Hematopoietic multipotent progenitor cell treated with erythropoietin and hydrocortisone succinate and interleukin-3 and kit ligand, for 4 days (in vitro differentiated cells): ENCODE measurements around the gene FLNA.
"Not testable (repeated sequence)": the region's sequence is repeated elsewhere in the genome, so short reads cannot be mapped to it uniquely, and the experiment has no call there.

Experiments used
- DNase-seq: peaks from one replicate; pipeline ENCODE4 v3.0.0-alpha.2; 2015

The FLNA gene

DNA sequence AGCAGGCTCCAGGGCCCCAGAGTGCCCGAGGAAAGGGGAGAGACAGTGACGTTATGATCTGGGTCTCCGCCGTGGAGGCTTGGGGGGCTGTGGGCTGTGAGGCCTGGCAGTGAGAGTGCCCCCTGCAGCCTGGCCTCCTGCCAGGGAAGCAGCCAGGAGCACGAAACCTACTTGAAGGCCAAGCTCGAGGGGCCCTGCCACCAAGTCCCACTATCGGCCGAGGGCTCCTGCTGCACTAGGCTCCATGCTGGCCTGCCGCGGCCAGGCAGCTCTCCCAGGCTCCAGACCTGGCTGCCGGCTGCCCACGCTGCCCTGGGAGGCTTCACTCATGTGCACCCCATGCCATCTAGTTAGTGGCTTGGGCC, 18.7 kb downstream of the FLNA start:
- no peak for DNase-seq

DNA sequence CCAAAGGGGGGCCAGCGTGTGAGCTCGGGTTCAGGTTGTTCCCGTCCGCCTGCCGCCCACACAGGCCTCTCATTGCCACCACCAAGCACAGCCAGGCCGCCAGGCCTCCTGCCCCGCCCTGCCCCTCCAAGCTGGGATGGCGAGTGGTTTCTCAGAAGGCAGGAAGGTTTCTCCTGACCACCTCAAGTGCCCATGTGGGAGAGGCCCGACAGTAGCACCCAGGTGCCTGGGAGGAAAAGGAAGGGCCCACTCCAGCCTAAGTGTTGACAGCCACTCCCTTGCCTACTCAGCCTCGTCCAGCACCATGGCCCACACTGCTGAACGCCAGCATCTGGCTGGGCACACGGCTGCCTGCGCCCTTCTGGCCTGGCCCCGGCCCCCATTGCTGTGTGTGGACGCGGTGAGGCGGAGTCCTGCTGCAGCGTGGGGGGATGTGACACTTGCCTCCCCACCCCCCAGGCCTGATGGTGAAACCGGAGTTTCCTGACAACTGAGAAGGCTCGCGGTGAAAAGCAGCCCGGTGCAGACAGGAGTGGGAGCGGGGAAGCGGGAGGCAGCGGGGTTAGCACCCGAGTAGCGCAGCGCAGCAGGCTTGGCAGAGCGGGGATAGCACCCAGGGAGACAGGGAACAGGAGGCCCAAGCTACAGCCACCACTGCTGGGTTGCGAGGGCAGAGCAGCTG, 19.2 kb downstream of the FLNA start:
- no peak for DNase-seq

DNA sequence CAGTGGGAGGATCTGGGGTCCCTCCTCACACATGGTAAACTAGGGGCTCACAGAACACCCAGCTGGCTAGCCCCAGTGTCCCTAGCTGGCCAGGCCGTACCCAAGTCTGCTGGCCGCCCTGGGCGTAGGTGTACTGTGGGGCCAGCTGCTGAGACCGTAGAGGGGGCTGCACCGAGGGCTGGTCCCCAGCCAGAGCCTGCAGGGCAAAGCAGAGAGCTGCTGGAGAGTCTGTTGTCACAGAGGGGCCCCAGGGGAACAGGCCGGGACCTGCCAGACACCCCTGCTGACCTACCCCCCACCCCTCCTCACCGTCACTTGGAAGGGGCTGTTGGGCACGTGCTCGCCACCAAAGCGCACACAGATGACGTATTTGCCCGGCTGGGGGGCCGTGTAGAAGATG, 19.9 kb downstream of the FLNA start:
- no peak for DNase-seq

DNA sequence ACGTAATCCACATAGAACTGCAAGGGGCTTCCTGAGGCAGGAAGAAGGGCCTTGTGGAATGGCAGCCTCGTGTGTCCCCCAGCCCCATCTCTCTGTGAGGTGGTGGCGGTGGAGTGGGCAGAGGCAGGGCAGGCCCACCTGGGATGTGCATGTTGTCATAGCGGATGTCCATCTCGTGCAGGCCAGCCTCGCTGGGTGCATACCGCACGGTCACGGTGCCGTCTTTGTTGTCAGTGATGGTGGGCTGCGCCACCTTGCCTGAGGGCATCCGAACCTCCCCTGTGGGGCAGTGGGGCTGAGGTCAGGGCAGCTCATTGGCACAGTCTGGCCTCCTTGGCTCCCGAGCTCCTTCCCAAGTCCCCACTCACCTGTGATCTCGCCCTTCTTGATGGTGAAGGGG, 20.4 kb downstream of the FLNA start:
- DNase-seq: no peak

DNA sequence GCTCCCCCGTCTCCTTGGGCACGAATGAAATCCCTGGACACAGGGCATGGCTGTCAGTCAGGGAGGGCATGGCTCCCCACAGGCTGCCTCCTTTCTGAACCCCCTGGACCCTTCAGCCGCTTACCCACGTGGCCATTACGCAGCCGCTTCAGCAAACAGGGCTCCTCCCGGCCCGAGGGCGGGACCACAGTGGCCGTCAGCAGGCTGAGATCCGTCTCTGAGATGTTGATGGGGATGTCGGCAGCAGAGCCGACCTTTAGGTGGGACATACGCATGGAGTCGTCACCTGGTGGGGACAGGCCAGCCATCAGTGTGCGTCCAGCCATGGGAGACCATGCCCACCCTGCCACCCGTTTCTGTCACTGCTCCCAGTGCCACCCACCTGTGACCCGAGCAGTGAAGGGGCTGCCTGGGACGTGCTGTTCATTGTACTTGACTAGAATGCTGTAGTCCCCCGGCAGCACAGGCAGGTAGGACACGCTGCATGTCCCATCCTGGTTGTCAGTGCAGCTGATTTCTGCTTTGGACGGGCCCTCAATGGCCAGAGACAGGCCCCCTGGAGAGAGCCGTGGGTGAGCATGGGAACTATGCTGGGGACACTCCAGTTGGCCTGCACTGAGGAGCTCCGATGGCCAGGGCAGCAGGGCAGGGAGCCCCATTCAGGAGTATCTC, 21.1 kb downstream of the FLNA start:
- no peak for DNase-seq

DNA sequence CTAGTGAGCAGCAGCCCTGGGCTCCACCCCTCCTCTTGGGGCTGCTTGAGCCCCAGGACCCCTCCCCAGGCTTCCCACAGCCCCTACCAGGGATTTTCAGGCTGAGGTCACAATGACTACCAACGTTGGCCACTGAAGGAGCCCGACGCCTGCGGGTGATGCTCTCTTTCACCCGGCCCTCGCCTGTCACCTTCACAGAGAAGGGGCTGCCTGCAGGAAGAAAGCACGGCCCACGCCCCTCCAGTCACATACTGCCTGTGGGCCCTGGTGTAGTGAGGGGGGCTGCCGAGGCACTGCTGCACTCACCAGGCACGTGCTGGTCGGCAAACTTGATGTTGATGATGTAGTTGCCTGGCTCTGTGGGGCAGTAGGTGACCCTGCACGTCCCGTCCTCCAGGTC, 22.0 kb downstream of the FLNA start:
- no peak for DNase-seq

DNA sequence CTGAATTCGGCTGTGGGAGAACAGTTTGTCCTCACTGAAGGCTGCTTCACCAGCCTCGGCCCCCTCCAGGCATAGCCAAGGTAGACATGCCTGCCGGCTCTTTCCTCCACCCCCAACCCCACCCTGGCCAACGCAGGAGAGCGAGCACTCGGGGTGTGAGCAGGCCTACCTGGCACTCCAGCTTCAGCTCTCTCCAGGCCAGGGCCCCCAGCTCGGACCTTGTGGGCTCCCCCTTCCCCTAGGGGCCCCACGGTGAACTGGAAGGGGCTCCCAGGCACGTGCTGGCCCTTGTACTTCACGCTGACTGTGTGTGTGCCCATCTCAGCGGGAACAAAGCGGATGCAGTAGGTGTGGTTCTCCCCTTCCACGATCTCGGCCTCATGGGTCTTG, 22.4 kb downstream of the FLNA start:
- no peak for DNase-seq

DNA sequence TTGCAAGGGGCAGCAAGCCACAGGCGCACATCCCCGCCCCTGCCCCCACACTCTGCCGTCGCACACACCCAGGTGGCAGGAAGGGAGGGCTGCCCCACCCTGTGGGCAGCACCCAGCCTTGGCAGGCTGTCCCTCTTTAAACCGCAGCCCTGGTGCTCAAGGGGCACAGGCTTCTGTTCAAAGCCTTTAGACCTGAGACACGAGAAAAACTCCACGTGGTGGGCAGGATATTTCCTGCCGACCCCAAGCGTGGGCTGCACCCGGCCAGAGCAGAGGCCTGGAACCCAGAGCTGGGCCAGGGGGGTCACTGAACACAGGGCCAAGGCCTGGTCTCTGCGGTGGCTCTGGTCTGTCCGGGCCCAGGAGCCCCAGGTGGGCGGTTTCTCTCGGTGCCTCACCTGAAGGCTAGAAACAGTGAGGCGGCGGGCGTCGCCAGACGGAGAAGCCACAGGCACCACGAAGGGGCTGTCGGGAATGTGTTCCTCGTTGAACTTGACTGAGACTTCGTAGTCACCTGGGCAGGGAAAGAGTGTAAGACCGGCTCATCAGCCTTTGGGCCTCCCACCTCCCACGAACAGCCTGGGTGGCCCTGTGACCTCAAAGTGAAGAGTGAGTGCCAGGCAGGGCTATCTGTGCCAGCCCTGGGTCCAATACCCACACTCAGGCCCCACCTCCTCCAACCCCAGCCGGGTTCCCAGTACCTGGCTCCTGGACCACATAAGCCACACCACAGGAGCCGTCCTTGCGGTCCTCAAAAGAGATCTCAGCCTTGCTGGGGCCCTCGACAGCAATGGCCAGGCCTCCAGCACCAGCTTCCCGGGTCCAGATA, 23.0 kb downstream of the FLNA start:
- DNase-seq: no peak

DNA sequence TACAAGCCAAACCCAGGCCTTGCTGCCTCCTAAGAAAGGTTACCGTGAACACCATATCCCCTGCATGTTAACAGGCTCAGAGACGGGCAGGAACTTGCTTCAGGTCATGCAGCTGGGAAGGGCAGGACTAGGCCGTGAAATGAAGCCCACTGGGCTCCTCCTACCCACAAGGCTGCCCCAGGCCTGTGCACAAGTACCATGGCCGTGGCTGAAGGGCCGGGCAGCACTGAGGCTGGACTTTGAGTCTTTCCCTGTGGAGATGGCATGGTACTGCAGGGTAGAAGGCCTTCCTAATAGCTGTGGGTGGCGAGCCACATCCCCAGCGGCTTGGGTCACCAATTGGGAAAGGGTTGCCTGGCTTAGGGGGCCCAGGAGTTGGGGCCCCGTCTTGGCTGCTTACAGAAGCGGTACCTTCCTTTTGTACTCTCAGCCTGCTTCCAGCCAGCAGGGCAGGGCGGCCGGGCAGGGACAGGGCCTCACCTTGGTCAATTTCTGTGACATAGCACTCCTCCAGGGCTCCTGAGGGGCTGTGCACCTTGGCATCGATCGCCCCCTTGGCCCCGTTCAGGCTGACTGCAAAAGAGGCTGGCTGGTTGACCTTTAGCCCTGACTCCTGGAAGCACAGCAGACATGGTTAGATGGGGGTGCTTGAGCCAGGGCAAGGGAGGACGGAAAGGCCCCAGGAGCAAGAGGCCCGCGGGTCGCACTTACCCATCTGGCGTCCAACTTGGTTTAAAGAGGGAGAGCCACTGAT, 23.8 kb downstream of the FLNA start:
- no peak for DNase-seq

DNA sequence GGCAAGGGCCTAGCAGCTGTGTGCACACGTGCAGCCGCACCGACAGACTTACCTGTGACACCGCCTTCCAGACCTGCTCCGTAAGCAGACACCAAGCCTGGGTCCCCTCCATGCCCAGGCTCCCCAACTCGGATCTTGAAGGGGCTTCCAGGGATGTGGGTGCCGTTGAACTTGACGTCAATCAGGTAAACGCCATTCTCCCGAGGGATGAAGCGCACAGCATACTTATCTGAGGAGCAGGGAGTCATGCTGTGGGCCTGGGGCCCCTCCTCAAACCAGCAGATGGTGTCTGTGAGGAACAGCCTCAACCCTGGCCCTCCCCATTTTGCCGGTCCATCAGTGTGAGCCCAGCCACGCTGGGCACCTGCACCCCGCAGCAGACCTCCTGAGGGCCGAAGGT, 24.5 kb downstream of the FLNA start:
- no peak for DNase-seq

DNA sequence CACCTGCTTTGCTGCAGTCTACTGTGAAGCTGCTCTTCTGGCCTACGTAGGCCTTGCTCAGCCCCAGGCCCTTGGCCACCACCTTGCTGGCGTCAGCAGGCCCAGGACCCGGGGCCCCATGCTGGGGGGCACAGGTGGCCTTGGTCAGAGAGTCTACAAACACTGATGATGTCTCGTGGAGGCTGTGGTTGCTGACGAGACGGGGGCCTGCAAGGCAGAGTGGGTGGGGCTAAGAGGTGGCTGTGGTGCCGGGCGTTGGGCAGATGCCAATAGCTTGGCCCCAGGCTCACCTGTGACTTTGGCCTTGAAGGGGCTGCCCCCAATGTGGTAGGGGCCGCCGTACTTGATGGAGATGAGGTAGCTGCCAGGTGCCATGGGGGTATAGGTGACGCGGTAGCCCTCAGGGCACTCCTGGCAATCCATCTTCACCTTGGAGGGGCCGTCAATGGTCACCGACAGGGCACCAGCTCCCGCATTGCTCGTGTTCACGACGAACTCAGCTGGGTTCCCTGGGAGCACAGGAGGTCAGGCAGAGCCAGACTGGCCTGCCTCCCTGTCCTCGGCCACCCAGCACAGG, 25.0 kb downstream of the FLNA start:
- DNase-seq: no peak

DNA sequence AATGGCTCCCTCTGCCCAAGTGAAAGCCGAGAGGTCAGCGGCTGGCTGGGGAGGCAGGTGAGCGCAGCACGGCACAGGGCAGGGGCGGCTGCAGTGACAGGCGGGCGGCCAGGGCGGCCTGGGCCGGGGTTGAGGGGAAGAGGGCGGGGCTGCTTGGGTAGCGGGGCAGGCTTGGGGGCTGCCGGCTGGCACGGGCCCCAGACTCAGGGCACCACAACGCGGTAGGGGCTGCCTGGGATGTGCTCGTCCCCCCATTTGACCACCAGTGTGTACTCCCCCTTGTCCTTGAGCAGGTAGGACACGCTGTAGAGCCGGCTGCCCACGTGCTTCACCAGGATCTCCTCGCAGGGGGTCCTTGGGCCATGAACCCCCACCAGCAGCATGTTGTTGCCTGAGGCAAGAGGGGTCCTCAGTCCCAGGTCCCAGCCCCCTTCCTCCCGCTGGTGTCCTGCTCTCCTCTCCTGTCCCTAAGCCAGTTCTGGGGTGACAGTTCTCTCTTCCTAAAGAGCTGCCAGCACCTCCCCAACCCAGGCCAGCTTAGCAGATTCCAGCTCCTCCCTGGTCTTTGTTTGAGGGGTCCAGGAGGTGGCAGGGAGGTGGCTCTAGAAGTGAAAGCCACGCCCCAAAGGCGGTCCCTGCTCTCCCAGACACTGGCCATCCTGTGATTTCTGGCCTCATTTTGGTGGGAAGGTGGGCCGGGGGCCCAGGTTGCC, 25.6 kb downstream of the FLNA start:
- DNase-seq: no peak

DNA sequence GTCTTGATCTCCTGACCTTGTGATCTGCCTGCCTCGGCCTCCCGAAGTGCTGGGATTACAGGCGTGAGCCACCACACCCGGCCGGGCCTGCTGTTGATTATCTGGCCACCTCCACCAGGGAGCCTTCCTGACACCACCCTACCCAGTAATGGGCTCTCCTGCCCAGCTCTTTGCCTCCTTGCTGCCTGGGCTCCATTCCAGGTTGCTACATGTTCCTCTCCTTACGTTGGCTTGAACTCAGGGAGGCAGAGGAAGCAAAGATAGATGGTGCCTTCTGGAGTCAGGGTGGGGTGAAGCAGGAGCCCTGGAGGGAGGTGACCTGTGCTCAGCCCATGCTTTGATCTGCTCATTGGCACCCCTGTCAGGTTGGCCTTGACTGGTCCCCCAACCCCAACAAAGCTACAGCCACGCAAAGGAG, 26.3 kb downstream of the FLNA start:
- no peak for DNase-seq

DNA sequence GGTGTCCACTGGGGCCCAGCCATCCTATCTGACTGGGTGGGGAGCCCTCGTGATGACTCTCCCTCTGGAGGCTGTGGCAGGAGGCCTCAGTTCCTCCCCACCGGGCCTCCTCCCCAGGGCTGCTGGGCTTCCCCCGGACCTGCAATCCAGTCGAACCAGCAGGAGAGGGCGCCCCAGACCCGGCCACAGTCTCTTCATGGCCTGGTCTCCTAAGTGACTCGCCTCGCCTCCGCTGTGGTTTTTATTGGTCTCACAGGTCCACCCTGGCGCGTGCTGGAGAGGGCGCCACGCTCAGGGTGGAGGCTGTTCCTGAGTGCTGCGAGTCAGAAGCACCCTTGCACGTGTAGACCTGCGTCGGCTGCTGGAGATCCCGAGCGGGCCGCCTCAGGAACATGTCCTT, 30.8 kb downstream of the FLNA start:
- not testable (repeated sequence) for DNase-seq

DNA sequence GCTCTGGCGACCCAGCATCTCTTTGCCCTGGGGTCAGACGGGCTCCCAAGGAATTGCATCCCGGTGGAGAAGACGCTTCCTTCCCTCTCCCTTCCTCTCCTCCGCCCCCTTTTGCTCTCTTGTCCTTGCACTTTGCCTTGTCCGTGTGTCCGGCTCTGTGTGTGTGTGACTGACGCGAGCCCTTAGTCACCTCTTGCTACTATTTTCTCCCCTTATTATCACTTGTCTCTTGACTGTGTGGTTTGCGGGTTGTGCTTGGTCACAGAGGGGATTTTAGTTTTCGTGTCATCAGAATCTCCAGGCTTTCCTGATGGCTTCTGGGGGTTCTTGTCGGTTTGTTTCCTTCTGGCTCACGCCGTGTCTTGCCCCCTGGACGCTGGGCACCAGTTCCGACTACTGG, 31.4 kb downstream of the FLNA start:
- DNase-seq: not testable (repeated sequence)

DNA sequence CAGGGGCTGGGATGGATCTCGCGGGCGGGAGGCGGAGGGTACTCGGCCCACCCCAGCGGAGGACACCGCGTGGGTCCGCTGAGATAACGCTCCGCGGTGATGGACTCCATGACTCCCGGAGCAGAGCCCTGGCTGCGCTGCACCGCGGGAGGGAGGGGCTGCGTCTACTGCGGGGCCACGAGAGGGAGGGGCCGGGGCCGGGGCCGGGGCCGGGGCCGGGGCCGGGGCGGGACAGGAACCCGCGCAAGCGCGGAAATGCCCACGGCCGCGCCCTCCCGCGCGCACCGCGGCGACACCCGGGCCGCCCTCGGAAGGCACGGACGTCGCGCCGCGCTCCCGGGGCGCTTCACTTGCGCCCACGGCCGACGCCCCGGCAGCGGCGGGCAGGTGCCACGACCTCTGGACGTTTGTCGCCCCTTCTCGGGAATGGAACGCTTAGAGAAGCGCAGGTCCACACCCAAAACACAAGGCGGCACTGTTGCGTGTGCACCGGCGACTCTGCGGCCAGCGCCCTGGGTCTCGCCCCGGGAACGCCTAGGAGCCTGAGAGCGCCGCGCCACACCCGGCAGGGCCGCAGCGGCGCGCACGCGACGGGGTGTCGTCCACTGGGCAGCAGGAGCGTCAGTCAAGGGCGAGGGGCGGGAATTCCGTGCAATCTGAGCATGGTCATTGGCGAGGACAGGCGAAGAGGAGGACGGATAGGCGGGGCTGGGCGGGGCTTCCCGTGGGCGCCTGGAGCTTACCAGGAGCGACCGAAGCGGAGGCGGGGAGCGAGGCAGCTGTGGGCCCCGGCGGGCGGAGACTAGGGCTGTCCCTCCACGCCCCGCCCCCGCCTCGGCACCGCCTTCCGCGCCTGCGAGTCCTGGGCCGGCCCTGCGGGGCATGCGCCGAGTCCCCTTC, 32.8 kb downstream of the FLNA start:
- DNase-seq: not testable (repeated sequence)

DNA sequence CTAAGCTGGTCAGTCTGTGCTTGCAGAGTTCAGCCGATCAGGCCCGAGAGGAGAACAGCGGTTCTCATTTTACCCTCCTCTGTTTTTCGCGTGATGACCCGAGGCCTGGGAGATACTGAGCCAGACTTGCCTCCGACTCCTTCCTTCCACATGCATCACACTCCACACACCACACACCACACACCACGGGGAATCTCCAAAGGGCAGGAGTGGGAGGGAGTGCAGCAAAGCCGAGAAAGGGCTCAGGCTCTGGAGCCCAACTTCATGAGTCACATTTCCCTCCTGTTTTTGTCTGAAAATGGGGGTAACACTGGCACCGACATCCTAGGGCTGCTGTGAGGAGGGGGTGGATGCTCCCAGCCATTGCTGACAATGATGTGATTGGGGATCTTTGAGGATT, 39.9 kb downstream of the FLNA start:
- no peak for DNase-seq

DNA sequence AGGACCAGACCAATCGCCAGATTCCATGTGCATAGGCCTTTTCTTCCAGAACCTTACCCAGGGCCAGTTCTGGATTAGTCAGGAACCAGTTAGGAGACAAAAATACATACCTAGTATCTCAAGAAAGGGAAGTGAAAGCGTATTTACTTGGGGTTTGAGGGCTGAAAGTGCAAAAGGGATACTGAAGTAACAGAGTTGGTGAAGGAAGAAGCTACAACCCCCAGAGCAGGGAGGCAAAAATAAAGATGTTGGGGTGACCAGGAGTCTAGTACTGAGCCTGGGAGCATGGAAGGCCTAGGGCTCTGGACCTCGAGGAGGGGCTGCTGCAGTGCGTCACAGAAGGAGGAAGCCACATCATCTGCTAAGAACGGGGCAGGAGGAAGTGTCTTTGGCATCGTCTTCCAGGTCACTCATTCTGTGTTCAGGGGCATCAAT, 40.6 kb downstream of the FLNA start:
- DNase-seq: no peak

DNA sequence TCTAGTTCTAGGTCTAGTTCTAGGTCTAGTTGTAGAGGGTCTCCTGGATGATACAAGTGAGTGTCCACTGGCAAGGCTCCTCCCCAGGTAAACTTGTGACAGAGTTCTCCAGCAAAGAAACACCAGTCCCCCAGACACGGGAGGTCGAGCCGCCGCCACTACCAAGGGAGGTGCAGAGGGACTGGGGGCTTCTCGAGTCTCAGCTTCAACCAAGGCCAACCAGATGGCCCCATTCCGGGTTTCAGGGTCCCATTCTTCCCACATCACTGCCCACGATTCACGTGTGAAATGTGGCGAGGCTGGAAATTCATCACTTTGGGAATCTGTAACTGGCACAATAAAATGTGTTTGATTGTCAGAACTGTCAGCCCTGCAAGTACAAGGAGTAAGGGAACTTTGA, 41.3 kb downstream of the FLNA start:
- DNase-seq: no peak

DNA sequence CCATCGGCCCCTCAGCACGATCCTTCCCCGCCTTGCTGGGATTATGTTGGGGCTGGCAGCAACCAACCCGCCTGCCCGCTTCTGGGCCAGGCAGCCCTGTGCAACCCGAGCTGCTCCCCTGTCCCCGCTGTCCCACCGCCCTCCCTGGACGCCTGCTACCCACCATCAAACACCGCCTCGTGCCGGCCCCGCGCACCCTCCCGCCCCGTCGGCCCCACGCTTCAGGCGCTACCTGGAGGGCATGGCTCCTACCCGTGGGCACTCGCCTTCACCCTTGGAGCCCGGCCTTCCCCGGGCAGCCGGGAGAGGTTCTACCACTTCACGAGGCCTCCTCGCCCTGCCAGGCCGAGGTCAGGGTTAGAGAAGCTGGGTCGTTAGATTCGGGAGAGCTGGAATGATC, 41.9 kb downstream of the FLNA start:
- no peak for DNase-seq

DNA sequence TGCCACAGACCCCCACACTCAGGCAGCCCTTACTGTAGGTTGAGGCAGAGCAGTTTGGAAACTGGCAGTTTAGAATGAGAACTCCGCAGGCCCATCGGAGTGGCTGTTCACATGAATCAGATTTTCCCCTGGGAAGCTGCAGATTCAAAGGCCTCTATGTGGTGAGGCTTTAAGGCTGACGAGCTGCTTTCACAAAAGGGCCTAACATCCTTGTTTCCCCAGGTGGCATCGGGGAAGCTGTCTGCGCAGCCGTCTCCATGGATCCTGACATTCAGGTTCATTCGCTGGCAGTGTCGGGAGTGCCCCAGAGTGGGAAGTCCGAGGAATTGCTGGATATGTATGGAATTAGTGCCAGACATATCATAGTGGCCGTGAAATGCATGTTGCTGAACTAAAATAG, 45.1 kb downstream of the FLNA start:
- no peak for DNase-seq
